HEK293 (cell line): Measurements from ENCODE around the gene PROK2.

Source experiments
- CTCF ChIA-PET: fragments of 350-600 bp; formaldehyde crosslinking; extraction: SDS; loops from one replicate; lab custom pipeline; 2021; ENCODE audit warnings: antibody characterized with exemption; lab: Yijun Ruan, JAX
- POLR2A ChIA-PET: fragments of 300-600 bp; formaldehyde crosslinking; extraction: SDS; loops from one replicate; lab custom pipeline; 2020; ENCODE audit warnings: antibody characterized with exemption, inconsistent platforms; lab: Yijun Ruan, JAX
- H3K27ac ChIP-seq: fragments of 200-500 bp; sonication (Bioruptor generic); 2 replicates; pipeline ENCODE4 v1.5.1; 2014; ENCODE audit warnings: low read depth, low read length, control low read depth, inconsistent platforms; ENCODE audit errors: extremely low read depth
- H3K36me3 ChIP-seq, 2 experiments: fragments of 200-500 bp in 1 of 2; sonication (Bioruptor generic) in 1 of 2; 1 replicate in 1 of 2; 2 replicates in 1 of 2; pipeline ENCODE4 v1.5.1; 2014 to 2017; ENCODE audit warnings: inconsistent platforms in 2 of 2, low read length in 2 of 2; ENCODE audit not compliant: control insufficient read depth in 2 of 2, insufficient read depth in 1 of 2
- H3K4me1 ChIP-seq: fragments of 200-500 bp; sonication (Bioruptor generic); 2 replicates; pipeline ENCODE4 v1.5.1; 2014; ENCODE audit warnings: mild to moderate bottlenecking, low read length, inconsistent platforms; ENCODE audit not compliant: control insufficient read depth, insufficient read depth
- H3K4me3 ChIP-seq: 2 replicates; pipeline ENCODE4 v1.5.1; 2011; ENCODE audit warnings: low read depth, mild to moderate bottlenecking, control low read depth, low read length, moderate library complexity
- H3K9me3 ChIP-seq: fragments of 200-500 bp; sonication (Bioruptor generic); 2 replicates; pipeline ENCODE4 v1.5.1; 2014; ENCODE audit warnings: low read depth, low read length, inconsistent platforms; ENCODE audit not compliant: control insufficient read depth, insufficient read depth
- BCL11A ChIP-seq: fragments of 450-650 bp; formaldehyde crosslinking; IDR thresholded peaks from 2 replicates; pipeline ENCODE4 v1.5.1; 2016; ENCODE audit warnings: low read depth, missing biosample characterization, missing genetic modification characterization
- GFI1B ChIP-seq: fragments of 450-650 bp; formaldehyde crosslinking; IDR thresholded peaks from 2 replicates; pipeline ENCODE4 v1.5.1; 2016; ENCODE audit warnings: missing biosample characterization, missing genetic modification characterization
- HOXA7 ChIP-seq: sonication (generic); formaldehyde crosslinking; IDR thresholded peaks from 2 replicates; pipeline ENCODE4 v1.8.1; 2022; ENCODE audit warnings: missing genetic modification reagents, borderline replicate concordance
- HOXD13 ChIP-seq: sonication (generic); formaldehyde crosslinking; IDR thresholded peaks from 2 replicates; pipeline ENCODE4 v1.8.0; 2022; ENCODE audit warnings: missing genetic modification reagents, borderline replicate concordance
- KLF7 ChIP-seq: fragments of 450-650 bp; formaldehyde crosslinking; IDR thresholded peaks from 2 replicates; pipeline ENCODE4 v1.5.1; 2016; ENCODE audit warnings: missing biosample characterization, missing genetic modification characterization, borderline replicate concordance
- PRDM4 ChIP-seq: fragments of 450-650 bp; formaldehyde crosslinking; IDR thresholded peaks from 2 replicates; pipeline ENCODE4 v1.5.1; 2017; ENCODE audit warnings: missing biosample characterization, missing genetic modification characterization
- TRIM28 ChIP-seq: IDR thresholded peaks from 2 replicates; pipeline ENCODE4 v1.6.1; 2011; ENCODE audit warnings: low read length, control low read depth, borderline replicate concordance
- ZBTB1 ChIP-seq: fragments of 450-650 bp; formaldehyde crosslinking; IDR thresholded peaks from 2 replicates; pipeline ENCODE4 v1.5.1; 2016; ENCODE audit warnings: missing biosample characterization, missing genetic modification characterization
- ZEB2 ChIP-seq: fragments of 450-650 bp; formaldehyde crosslinking; IDR thresholded peaks from 2 replicates; pipeline ENCODE4 v1.5.1; 2016; ENCODE audit warnings: missing biosample characterization, missing genetic modification characterization
- ZFP37 ChIP-seq: fragments of 450-650 bp; formaldehyde crosslinking; IDR thresholded peaks from 2 replicates; pipeline ENCODE4 v1.5.1; 2016; ENCODE audit warnings: missing biosample characterization, missing genetic modification characterization
- ZNF138 ChIP-seq: fragments of 450-650 bp; formaldehyde crosslinking; IDR thresholded peaks from 2 replicates; pipeline ENCODE4 v1.5.1; 2016; ENCODE audit warnings: missing biosample characterization, missing genetic modification characterization, borderline replicate concordance
- ZNF140 ChIP-seq: fragments of 450-650 bp; formaldehyde crosslinking; IDR thresholded peaks from 2 replicates; pipeline ENCODE4 v1.5.1; 2016; ENCODE audit warnings: missing biosample characterization, missing genetic modification characterization
- ZNF146 ChIP-seq: fragments of 450-650 bp; formaldehyde crosslinking; IDR thresholded peaks from 2 replicates; pipeline ENCODE4 v1.5.1; 2016; ENCODE audit warnings: missing biosample characterization, missing genetic modification characterization
- ZNF16 ChIP-seq: fragments of 450-650 bp; formaldehyde crosslinking; IDR thresholded peaks from 2 replicates; pipeline ENCODE4 v1.5.1; 2016; ENCODE audit warnings: low read depth, missing biosample characterization, missing genetic modification characterization
- ZNF223 ChIP-seq: fragments of 450-650 bp; formaldehyde crosslinking; IDR thresholded peaks from 2 replicates; pipeline ENCODE4 v1.5.1; 2016; ENCODE audit warnings: missing biosample characterization, missing genetic modification characterization
- ZNF341 ChIP-seq: fragments of 450-650 bp; formaldehyde crosslinking; IDR thresholded peaks from 2 replicates; pipeline ENCODE4; 2016; ENCODE audit warnings: low read depth, missing biosample characterization, missing genetic modification characterization
- ZNF529 ChIP-seq: fragments of 450-650 bp; formaldehyde crosslinking; IDR thresholded peaks from 2 replicates; pipeline ENCODE4 v1.5.1; 2017; ENCODE audit warnings: missing genetic modification characterization, missing biosample characterization; ENCODE audit not compliant: insufficient replicate concordance
- ZNF843 ChIP-seq: fragments of 450-650 bp; formaldehyde crosslinking; IDR thresholded peaks from 2 replicates; pipeline ENCODE4 v1.5.1; 2016; ENCODE audit warnings: missing biosample characterization, missing genetic modification characterization
- ZSCAN23 ChIP-seq: fragments of 450-650 bp; formaldehyde crosslinking; IDR thresholded peaks from 2 replicates; pipeline ENCODE4 v1.5.1; 2016; ENCODE audit warnings: missing biosample characterization, missing genetic modification characterization
- TF ChIP-seq, protein P1 (sequence below): fragments of 450-650 bp; formaldehyde crosslinking; IDR thresholded peaks from 2 replicates; pipeline ENCODE4 v1.5.1; 2016; ENCODE audit warnings: missing biosample characterization, missing genetic modification characterization, low read depth

Gene PROK2

DNA sequence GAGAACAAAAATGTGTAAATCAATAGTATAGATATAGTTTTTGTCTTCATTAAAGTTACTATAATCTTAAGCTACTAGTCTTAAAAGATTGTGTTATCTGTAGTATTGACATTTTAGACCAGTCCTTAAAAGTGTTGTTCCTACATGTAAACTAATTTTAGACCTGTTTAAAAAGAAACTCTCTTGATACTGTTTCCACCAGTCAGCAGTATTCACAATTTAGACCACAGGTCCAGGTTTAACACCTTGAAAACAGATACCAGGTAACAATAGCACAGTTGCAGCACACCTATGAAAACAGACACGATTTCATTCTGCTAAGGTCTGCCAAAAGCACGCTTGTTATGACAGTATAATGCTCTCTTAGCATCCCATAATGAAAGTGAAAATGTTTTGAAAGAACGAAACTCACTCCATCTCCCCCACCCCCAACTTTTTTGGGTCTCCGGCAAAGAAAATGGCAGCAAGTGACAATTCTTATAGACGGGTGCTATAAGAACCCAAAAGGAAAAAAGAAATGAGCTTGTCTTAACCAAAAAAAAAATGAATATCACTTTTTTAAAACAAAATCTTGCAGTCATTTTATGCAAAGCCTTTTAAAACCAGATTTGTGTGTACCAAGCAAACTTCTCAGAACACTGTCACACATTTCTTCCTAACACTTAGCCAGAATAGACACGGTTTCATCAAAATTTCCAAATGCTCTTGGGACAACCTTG, 61.3 kb downstream of the PROK2 start:
- Histone ChIP-seq H3K4me3 (peak overlapping the region; percentile 86; the same call in 1 of the 2 replicates), H3K9me3 (no peaks in the 10 kb centered on the region), H3K4me1 (no peaks in the 10 kb centered on the region), H3K36me3 (no peaks in the 10 kb centered on the region), H3K27ac (no peak overlapping the region)
- no peak for TF ChIP-seq ZNF223 (tag by site-specific recombination)
- no peak for TF ChIP-seq ZNF138 (tag by site-specific recombination)
- TF ChIP-seq ZNF16 (tag by site-specific recombination) = no peak
- no peak for TF ChIP-seq TRIM28
- TF ChIP-seq, protein P1, sequence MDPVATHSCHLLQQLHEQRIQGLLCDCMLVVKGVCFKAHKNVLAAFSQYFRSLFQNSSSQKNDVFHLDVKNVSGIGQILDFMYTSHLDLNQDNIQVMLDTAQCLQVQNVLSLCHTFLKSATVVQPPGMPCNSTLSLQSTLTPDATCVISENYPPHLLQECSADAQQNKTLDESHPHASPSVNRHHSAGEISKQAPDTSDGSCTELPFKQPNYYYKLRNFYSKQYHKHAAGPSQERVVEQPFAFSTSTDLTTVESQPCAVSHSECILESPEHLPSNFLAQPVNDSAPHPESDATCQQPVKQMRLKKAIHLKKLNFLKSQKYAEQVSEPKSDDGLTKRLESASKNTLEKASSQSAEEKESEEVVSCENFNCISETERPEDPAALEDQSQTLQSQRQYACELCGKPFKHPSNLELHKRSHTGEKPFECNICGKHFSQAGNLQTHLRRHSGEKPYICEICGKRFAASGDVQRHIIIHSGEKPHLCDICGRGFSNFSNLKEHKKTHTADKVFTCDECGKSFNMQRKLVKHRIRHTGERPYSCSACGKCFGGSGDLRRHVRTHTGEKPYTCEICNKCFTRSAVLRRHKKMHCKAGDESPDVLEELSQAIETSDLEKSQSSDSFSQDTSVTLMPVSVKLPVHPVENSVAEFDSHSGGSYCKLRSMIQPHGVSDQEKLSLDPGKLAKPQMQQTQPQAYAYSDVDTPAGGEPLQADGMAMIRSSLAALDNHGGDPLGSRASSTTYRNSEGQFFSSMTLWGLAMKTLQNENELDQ (tag by site-specific recombination) = no peak
- no peak for TF ChIP-seq HOXD13 (CRISPR knock-in tag)
- TF ChIP-seq HOXA7 (CRISPR knock-in tag) = no peak
- no peak for TF ChIP-seq PRDM4 (tag by site-specific recombination)
- TF ChIP-seq ZFP37 = no peak
- TF ChIP-seq ZBTB1 (tag by site-specific recombination) = no peak
- no peak for TF ChIP-seq BCL11A (tag by site-specific recombination)
- ChIA-PET POLR2A (interaction anchor here (0.8 kb wide), 1 partner anchor 144 kb away, joined by 4 read pairs; no protein-coding TSS in a partner anchor), CTCF (interaction anchor here (0.6 to 1.6 kb wide), 3 partner anchors 13 to 1164 kb away, joined by 3 to 5 read pairs (median 3); partner anchors contain the start of gene GXYLT2)

- no peak overlapping the region for H3K27ac ChIP-seq
- no peak for TF ChIP-seq ZNF146 (tag by site-specific recombination)
- no peak for TF ChIP-seq ZNF140 (tag by site-specific recombination)
- TF ChIP-seq ZNF529 (tag by site-specific recombination) = no peak
- no peak for TF ChIP-seq ZBTB1 (tag by site-specific recombination)
- no peak for TF ChIP-seq ZNF843 (tag by site-specific recombination)
- no peak for TF ChIP-seq GFI1B (tag by site-specific recombination)
- no peak for TF ChIP-seq ZNF341 (tag by site-specific recombination)
- no peak for TF ChIP-seq KLF7
- no peak for TF ChIP-seq ZSCAN23 (tag by site-specific recombination)
- no peak for TF ChIP-seq ZEB2
- no peaks in the 10 kb centered on the region for H3K9me3 ChIP-seq
- ChIA-PET POLR2A (no interaction called here), CTCF (no interaction called here)
- no peaks in the 10 kb centered on the region for H3K36me3 ChIP-seq
- H3K4me1 ChIP-seq = no peaks in the 10 kb centered on the region
- no peak overlapping the region for H3K4me3 ChIP-seq
These were observed 62.3 kb downstream of the PROK2 start for GRCh38 chr3:71722693-71723092.
